ENCODE measurements around the gene ATXN1. TPM values are rescaled to one million over a fixed set of nuclear protein-coding genes. Genes with fewer than 3 reads are reported as not detected.

ATXN1 gene
- total RNA-seq, 1 experiment from 2014 or later: 8.1 TPM

DNA sequence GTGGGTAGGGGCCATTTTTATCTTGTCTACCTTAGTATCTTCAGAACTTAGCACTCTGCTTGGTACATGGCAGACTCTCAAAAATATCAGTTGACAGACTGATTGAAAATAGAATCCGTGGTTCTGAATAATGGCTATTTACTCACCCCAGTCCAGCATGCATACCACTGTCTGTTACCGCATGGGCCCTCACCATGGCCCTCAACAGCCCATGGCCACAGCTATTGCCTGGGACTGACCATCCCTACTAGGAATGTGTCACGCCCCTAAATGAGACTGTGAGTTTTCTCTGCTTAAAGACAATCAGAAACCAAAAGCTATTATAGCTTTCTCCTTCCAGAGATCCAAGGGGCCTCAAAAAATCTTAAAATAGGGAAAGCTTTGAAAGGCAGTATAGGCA is 207.7 kb downstream of the ATXN1 start (continued):
- TF ChIP-seq, protein P1, sequence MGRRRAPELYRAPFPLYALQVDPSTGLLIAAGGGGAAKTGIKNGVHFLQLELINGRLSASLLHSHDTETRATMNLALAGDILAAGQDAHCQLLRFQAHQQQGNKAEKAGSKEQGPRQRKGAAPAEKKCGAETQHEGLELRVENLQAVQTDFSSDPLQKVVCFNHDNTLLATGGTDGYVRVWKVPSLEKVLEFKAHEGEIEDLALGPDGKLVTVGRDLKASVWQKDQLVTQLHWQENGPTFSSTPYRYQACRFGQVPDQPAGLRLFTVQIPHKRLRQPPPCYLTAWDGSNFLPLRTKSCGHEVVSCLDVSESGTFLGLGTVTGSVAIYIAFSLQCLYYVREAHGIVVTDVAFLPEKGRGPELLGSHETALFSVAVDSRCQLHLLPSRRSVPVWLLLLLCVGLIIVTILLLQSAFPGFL (CRISPR knock-in tag; IDR thresholded peaks at IDR 0.05; ENCODE audit: borderline replicate concordance): no peak
- TF ChIP-seq, protein P2, sequence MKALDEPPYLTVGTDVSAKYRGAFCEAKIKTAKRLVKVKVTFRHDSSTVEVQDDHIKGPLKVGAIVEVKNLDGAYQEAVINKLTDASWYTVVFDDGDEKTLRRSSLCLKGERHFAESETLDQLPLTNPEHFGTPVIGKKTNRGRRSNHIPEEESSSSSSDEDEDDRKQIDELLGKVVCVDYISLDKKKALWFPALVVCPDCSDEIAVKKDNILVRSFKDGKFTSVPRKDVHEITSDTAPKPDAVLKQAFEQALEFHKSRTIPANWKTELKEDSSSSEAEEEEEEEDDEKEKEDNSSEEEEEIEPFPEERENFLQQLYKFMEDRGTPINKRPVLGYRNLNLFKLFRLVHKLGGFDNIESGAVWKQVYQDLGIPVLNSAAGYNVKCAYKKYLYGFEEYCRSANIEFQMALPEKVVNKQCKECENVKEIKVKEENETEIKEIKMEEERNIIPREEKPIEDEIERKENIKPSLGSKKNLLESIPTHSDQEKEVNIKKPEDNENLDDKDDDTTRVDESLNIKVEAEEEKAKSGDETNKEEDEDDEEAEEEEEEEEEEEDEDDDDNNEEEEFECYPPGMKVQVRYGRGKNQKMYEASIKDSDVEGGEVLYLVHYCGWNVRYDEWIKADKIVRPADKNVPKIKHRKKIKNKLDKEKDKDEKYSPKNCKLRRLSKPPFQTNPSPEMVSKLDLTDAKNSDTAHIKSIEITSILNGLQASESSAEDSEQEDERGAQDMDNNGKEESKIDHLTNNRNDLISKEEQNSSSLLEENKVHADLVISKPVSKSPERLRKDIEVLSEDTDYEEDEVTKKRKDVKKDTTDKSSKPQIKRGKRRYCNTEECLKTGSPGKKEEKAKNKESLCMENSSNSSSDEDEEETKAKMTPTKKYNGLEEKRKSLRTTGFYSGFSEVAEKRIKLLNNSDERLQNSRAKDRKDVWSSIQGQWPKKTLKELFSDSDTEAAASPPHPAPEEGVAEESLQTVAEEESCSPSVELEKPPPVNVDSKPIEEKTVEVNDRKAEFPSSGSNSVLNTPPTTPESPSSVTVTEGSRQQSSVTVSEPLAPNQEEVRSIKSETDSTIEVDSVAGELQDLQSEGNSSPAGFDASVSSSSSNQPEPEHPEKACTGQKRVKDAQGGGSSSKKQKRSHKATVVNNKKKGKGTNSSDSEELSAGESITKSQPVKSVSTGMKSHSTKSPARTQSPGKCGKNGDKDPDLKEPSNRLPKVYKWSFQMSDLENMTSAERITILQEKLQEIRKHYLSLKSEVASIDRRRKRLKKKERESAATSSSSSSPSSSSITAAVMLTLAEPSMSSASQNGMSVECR (CRISPR knock-in tag; IDR thresholded peaks at IDR 0.05; ENCODE audit: borderline replicate concordance): no peak

DNA sequence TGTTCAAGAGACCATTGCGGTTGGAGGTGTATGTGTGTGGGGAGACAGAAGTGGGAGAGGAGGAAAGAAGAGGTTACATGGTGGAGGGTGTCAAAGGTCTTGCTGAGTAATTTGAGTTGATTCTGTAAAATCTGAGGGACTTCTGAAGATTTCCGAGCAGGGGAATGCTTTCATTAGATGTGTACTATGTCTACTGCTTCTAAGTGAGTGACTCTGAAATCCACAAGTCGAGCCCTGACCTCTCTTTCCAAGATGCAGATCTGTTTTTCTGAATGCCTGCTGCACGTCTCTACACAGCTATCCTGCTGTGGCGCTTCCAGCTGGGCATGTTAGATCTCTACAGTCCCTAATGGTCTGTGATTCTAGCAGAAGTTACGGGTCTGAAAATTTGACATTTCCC is 209.8 kb downstream of the ATXN1 start:
- Mint-ChIP-seq H3K9me3 (no peaks in the 10 kb centered on the region), H3K27me3 (ENCODE audit: low read depth) (no peaks in the 10 kb centered on the region), H3K27ac (no peak overlapping the region), H3K4me3 (no peak overlapping the region), H3K36me3 (no peaks in the 10 kb centered on the region), H3K4me1 (no peaks in the 10 kb centered on the region)
- CTCF ChIA-PET: no interaction called here
- TF ChIP-seq PRRX2 (CRISPR knock-in tag; IDR thresholded peaks at IDR 0.05) (no peak), SMAD3 (CRISPR knock-in tag; IDR thresholded peaks at IDR 0.05; ENCODE audit: borderline replicate concordance) (no peak), GRHL2 (CRISPR knock-in tag; IDR thresholded peaks at IDR 0.05; ENCODE audit: insufficient replicate concordance, severe bottlenecking) (no peak), SOX15 (CRISPR knock-in tag; IDR thresholded peaks at IDR 0.05) (no peak)
- TF ChIP-seq, protein P3, sequence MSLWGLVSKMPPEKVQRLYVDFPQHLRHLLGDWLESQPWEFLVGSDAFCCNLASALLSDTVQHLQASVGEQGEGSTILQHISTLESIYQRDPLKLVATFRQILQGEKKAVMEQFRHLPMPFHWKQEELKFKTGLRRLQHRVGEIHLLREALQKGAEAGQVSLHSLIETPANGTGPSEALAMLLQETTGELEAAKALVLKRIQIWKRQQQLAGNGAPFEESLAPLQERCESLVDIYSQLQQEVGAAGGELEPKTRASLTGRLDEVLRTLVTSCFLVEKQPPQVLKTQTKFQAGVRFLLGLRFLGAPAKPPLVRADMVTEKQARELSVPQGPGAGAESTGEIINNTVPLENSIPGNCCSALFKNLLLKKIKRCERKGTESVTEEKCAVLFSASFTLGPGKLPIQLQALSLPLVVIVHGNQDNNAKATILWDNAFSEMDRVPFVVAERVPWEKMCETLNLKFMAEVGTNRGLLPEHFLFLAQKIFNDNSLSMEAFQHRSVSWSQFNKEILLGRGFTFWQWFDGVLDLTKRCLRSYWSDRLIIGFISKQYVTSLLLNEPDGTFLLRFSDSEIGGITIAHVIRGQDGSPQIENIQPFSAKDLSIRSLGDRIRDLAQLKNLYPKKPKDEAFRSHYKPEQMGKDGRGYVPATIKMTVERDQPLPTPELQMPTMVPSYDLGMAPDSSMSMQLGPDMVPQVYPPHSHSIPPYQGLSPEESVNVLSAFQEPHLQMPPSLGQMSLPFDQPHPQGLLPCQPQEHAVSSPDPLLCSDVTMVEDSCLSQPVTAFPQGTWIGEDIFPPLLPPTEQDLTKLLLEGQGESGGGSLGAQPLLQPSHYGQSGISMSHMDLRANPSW (CRISPR knock-in tag; conservative IDR thresholded peaks at IDR 0.05; ENCODE audit: low read depth): no peak
- TF ChIP-seq, protein P4, sequence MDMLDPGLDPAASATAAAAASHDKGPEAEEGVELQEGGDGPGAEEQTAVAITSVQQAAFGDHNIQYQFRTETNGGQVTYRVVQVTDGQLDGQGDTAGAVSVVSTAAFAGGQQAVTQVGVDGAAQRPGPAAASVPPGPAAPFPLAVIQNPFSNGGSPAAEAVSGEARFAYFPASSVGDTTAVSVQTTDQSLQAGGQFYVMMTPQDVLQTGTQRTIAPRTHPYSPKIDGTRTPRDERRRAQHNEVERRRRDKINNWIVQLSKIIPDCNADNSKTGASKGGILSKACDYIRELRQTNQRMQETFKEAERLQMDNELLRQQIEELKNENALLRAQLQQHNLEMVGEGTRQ (CRISPR knock-in tag; IDR thresholded peaks at IDR 0.05): no peak
- DNase-seq (ENCODE audit: low spot score): no peak
- no peak for ATAC-seq
- POLR2A ChIA-PET: no interaction called here

DNA sequence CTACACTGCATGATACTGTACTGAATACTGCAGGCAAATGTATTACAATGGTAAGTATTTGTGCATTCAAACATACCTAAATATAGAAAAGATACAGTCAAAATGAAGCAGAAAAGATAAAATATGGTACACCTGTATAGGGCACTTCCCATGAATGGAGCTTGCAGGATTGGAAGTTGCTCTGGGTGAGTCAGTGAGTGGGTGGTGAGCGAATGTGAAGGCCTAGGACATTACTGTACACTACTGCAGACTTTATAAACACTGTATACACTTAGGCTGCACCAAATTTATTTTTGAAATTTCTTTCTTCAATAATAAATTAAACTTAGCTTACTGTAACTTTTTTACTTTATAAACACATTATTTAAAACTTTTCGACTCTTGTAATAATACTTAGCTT is 213.1 kb downstream of the ATXN1 start:
- Mint-ChIP-seq H3K27ac (no peak overlapping the region), H3K27me3 (ENCODE audit: low read depth) (no peaks in the 10 kb centered on the region), H3K9me3 (no peaks in the 10 kb centered on the region), H3K4me1 (peaks cover 4% of the 10 kb centered on the region; the same call in 1 of the 2 replicates), H3K4me3 (no peak overlapping the region), H3K36me3 (no peaks in the 10 kb centered on the region)
- no peak for ATAC-seq
- DNase-seq (ENCODE audit: low spot score): no peak
- ChIA-PET CTCF (no interaction called here), POLR2A (no interaction called here)
- TF ChIP-seq ELF4 (CRISPR knock-in tag; IDR thresholded peaks at IDR 0.05; ENCODE audit: low read depth) (no peak), ZNF232 (CRISPR knock-in tag; IDR thresholded peaks at IDR 0.05) (no peak), ZNF423 (CRISPR knock-in tag; IDR thresholded peaks at IDR 0.05) (no peak), SMAD4 (CRISPR knock-in tag; IDR thresholded peaks at IDR 0.05) (no peak)
- TF ChIP-seq, protein P5, sequence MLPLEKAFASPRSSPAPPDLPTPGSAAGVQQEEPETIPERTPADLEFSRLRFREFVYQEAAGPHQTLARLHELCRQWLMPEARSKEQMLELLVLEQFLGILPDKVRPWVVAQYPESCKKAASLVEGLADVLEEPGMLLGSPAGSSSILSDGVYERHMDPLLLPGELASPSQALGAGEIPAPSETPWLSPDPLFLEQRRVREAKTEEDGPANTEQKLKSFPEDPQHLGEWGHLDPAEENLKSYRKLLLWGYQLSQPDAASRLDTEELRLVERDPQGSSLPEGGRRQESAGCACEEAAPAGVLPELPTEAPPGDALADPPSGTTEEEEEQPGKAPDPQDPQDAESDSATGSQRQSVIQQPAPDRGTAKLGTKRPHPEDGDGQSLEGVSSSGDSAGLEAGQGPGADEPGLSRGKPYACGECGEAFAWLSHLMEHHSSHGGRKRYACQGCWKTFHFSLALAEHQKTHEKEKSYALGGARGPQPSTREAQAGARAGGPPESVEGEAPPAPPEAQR (CRISPR knock-in tag; IDR thresholded peaks at IDR 0.05): no peak
- TF ChIP-seq, protein P6, sequence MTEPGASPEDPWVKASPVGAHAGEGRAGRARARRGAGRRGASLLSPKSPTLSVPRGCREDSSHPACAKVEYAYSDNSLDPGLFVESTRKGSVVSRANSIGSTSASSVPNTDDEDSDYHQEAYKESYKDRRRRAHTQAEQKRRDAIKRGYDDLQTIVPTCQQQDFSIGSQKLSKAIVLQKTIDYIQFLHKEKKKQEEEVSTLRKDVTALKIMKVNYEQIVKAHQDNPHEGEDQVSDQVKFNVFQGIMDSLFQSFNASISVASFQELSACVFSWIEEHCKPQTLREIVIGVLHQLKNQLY (CRISPR knock-in tag; IDR thresholded peaks at IDR 0.05): no peak
- TF ChIP-seq, protein P7, sequence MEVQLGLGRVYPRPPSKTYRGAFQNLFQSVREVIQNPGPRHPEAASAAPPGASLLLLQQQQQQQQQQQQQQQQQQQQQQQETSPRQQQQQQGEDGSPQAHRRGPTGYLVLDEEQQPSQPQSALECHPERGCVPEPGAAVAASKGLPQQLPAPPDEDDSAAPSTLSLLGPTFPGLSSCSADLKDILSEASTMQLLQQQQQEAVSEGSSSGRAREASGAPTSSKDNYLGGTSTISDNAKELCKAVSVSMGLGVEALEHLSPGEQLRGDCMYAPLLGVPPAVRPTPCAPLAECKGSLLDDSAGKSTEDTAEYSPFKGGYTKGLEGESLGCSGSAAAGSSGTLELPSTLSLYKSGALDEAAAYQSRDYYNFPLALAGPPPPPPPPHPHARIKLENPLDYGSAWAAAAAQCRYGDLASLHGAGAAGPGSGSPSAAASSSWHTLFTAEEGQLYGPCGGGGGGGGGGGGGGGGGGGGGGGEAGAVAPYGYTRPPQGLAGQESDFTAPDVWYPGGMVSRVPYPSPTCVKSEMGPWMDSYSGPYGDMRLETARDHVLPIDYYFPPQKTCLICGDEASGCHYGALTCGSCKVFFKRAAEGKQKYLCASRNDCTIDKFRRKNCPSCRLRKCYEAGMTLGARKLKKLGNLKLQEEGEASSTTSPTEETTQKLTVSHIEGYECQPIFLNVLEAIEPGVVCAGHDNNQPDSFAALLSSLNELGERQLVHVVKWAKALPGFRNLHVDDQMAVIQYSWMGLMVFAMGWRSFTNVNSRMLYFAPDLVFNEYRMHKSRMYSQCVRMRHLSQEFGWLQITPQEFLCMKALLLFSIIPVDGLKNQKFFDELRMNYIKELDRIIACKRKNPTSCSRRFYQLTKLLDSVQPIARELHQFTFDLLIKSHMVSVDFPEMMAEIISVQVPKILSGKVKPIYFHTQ (CRISPR knock-in tag; IDR thresholded peaks at IDR 0.05): no peak

Data from WTC11 (cell line).